KOPT-K1 (cell line): ENCODE results near the gene PALB2.

Source experiments
- H3K27ac ChIP-seq: fragments of 200-600 bp; sonication (generic); 2 replicates; pipeline ENCODE4 v1.5.1; 2016; ENCODE audit warnings: antibody characterized with exemption, mild to moderate bottlenecking, low read depth, low read length; ENCODE audit not compliant: poor library complexity, severe bottlenecking
- H3K36me3 ChIP-seq: fragments of 200-600 bp; sonication (generic); 2 replicates; pipeline ENCODE4 v1.5.1; 2017; ENCODE audit warnings: antibody characterized with exemption, mild to moderate bottlenecking, low read length, moderate library complexity; ENCODE audit not compliant: insufficient read depth
- H3K9me3 ChIP-seq: fragments of 200-600 bp; sonication (generic); 2 replicates; pipeline ENCODE4 v1.5.1; 2017; ENCODE audit warnings: antibody characterized with exemption, low read length, mild to moderate bottlenecking; ENCODE audit not compliant: insufficient read depth, poor library complexity, severe bottlenecking

The PALB2 gene

DNA sequence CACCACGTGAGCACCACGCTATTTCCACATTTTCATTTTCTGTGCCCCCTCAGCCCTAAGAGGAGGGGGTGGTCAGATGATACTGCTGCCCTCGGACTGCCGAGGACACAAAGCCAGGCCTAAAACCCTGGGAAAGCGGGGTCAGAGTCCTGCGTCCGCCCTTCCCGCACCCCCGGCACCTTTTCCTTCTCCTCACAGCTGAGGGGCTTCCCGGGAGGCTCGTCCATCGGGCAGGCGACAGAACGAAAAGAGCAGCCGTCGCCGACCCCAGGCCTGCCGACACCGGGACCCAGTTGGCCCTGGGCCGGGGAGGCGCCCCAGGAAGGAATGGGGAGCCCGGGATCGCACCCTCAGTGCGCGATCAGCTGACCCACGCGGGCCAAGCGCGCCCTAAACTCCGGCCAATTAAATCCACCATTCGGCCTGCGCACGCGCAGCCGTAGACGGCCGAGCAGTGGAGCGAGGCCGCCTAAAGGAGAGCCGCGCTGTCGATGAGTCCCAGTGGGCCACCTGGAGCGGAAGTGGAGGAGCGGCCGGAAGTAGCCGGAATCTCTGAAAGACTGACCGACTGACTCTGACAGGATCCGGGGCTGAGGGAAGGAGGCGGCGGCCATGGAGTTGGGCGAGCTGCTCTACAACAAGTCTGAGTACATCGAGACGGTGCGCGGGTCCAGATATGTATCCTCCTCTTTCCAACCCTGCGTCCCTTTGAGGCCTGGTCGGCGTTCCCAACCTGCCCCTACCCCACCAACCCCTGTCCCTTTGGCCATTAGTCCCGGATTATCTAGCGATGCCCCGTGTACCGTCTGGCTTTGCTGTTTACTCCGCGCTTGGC lies at the start of gene PALB2, which contains the start of gene DCTN5:
PALB2 (minus strand) TSS at position 380 of the 835 bp plus-strand sequence; CDS start at position 227, 153 bp downstream.
DCTN5 (plus strand) TSS at position 536 of the 835 bp plus-strand sequence; CDS start at position 613, 77 bp downstream.
- H3K27ac ChIP-seq: peak within 1 kb of the TSS; percentile 89
- H3K36me3 ChIP-seq: peaks cover 56% of the 10 kb centered on the region
- H3K9me3 ChIP-seq: no peaks in the 10 kb centered on the region

DNA sequence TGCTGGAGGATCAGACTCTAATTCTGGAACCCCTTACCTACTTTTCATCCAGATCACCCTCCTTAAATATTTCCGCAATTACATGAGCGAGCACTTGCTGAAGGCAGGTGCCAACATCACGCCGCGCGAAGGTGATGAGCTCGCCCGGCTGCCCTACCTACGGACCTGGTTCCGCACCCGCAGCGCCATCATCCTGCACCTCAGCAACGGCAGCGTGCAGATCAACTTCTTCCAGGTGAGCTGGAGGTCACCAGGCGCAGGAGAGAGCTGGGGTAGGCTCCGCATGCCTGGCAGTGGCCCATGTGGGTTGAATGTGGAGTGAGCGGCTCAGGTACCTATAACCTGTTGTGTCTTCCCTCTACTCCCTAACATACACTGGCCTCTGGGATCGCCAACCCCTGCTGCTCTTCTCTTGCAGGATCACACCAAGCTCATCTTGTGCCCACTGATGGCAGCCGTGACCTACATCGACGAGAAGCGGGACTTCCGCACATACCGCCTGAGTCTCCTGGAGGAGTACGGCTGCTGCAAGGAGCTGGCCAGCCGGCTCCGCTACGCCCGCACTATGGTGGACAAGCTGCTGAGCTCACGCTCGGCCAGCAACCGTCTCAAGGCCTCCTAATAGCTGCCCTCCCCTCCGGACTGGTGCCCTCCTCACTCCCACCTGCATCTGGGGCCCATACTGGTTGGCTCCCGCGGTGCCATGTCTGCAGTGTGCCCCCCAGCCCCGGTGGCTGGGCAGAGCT lies 48.5 kb upstream of the PALB2 start:
- Histone ChIP-seq H3K9me3 (no peaks in the 10 kb centered on the region), H3K36me3 (peaks cover 81% of the 10 kb centered on the region), H3K27ac (no peak overlapping the region)

DNA sequence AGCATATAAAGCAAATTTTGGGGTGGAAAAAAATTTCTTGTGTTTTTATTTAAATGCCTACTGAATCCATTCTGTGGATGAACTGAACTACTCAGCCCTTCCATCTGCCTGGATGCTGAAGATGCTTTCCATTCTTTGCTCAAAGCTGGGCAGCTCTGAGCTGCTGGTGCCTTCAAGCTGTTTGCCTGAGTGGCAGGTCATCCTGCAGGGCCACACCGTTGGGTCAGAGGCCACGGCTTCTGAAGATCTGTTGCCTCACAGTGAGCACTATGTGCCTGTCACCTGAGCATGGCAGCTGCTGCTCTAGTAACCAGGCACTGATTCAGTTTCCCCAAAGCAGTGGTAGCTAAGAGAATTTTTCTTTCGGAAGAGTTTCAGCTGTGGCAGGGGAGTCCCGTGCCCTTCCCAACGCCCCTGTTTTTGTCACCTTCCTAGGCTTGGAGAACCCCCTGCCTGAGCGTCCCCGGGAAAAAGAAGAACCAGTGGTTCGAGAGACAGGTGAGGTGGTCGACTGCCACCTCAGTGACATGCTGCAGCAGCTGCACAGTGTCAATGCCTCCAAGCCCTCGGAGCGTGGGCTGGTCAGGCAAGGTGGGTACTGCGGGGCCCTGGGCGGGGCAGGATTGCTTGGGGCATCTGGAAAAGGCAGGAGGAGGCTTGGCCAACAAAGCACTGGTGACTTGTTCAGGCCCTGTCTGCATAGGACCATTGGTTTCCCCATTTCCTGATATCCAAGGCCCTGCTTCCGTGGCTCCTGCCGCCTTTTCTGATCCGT lies 46.1 kb upstream of the PALB2 start:
- Histone ChIP-seq H3K36me3 (peaks cover 100% of the 10 kb centered on the region), H3K27ac (no peak overlapping the region), H3K9me3 (no peaks in the 10 kb centered on the region)

DNA sequence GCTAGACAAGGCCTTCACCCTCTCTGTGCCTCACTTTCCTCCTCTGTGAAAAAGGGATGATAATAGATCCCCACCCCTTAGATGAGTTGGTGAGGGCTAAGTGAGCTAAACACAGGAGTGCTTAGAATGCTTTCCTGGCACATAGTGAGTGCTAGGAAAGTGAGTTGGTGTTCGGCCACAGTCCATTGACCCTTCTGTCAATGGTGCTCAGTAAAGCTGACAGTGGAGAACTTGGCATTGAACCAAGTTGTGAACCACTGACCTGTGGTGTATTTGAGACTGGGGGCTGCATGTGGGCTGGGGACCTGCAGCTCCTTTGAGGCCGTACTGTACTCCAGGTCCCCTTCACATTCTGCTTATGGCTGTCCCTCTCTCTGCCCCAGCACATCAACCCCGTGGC lies 42.4 kb upstream of the PALB2 start:
- Histone ChIP-seq H3K36me3 (peaks cover 89% of the 10 kb centered on the region), H3K27ac (no peak overlapping the region), H3K9me3 (no peaks in the 10 kb centered on the region)

DNA sequence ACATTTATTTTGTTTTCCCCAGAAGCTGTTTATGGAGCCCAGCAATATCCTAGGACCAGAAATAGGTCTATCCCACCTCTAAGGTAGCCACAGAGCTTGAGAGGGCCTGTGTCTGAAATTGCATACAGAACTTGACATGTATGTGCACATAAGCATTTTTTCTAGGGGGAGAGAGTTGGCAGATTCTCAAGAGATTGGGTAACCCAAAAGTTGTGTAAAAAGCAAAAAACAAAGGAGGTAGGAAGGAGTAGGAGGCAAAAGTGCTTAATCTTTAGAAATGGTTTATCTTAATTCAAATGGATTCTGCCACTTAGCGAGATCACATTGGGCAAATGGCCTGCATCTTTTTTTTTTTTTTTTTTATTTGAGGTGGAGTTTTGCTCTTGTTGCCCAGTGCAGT lies 41.1 kb upstream of the PALB2 start:
- no peaks in the 10 kb centered on the region for H3K9me3 ChIP-seq
- H3K36me3 ChIP-seq: peaks cover 76% of the 10 kb centered on the region
- H3K27ac ChIP-seq: no peak overlapping the region

DNA sequence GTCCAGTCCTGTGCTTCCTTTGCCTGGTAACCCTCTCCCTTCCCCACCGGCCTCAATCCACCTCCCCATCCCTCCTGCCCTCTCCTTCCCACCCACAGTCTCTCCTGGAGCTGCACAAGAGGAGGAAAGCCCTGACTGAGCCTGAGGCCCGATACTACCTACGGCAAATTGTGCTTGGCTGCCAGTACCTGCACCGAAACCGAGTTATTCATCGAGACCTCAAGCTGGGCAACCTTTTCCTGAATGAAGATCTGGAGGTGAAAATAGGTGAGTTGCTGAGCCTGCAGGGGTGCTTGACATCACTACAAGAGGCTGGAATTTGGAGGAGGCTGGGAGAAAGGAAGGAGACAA lies 38.9 kb upstream of the PALB2 start:
- H3K36me3 ChIP-seq: peaks cover 64% of the 10 kb centered on the region
- H3K27ac ChIP-seq: peak overlapping the region; percentile 90
- H3K9me3 ChIP-seq: no peaks in the 10 kb centered on the region

DNA sequence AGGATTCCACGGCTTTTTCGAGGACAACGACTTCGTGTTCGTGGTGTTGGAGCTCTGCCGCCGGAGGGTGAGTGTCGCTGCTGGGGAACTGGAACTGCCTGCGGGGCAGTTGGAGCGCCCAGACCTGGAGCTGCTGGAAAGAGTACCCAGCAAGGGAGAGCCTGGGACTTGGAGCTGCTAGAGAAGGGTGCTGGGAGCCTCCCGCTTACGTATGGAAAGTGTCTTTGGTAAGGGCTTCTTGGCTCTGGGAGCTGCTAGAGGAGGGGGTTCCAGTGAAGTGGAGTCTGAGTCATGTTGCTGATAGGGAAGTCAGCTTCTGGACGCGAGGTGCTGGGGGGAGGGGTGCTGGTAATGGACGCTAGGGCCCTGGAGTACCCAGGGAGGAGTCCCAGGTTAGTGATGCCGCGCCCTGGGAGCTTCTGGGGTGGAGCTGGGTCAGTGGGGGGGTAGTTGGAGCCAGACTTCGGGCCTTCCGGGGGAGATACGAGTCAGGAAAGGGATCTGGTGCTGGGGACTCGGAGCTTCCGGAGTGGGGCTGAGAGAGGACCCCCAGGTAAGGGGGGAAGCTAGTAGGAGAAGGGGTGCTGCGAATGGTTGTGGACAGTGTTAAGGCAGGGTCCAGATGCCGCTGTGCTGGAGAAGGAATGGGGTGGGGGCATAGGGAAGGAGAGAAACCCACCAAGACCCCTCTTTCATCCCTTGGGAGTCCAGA lies 38.3 kb upstream of the PALB2 start:
- H3K27ac ChIP-seq: peak overlapping the region; percentile 90
- H3K36me3 ChIP-seq: peaks cover 64% of the 10 kb centered on the region
- H3K9me3 ChIP-seq: no peaks in the 10 kb centered on the region

DNA sequence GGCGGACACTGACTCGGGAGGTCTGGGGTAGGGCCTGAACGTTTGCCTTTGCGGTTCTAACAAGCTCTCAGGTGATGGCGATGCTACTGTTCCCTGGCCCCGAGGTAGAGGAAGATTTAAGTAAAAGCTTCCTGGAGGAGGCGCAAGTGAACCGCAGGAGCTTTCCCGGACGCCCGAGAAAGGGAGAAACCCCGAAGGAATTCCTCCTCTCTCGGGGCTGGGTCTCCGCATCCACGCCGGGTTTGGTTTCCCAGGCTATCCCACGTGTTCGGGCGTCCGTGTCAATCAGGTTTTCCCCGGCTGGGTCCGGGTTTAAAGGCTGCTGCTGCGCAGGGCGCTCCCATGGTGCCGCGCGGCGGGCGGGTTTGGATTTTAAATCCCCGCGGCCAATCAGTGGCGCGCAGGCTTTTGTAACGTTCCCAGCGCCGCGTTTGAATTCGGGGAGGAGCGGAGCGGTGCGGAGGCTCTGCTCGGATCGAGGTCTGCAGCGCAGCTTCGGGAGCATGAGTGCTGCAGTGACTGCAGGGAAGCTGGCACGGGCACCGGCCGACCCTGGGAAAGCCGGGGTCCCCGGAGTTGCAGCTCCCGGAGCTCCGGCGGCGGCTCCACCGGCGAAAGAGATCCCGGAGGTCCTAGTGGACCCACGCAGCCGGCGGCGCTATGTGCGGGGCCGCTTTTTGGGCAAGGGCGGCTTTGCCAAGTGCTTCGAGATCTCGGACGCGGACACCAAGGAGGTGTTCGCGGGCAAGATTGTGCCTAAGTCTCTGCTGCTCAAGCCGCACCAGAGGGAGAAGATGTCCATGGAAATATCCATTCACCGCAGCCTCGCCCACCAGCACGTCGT lies 37.5 kb upstream of the PALB2 start, which contains the start of gene PLK1:
PLK1 (plus strand) TSS at position 460 of the 844 bp plus-strand sequence; CDS start at position 504, 44 bp downstream.
- peak within 1 kb of the TSS; percentile 90 for H3K27ac ChIP-seq
- no peaks in the 10 kb centered on the region for H3K9me3 ChIP-seq
- H3K36me3 ChIP-seq: peaks cover 64% of the 10 kb centered on the region

DNA sequence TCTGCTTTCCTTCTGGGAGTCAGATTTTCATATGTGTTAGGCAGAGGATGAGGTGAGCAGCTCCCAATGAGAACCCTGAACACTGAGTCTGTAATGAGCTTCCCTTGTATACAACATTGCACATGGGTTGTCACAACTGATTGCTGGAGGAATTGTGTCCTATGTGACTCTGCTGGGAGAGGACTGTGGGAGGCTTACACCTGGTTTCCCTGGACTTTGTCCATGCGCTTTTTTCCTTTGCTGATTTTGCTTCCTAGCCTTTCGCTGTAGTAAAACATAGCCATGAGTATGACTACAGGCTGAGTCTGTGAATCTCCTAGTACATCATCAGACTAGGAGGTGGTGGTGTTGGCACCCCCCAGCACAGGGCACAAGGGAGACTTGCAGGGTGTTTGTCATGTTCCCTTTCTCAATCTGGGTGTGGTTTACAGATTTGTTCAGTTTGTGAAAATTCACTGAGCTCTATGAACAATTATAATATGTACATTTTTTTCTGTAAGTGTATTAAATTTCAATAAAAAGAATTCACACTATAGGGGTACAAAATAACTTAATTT lies 35.9 kb upstream of the PALB2 start:
- Histone ChIP-seq H3K9me3 (no peaks in the 10 kb centered on the region), H3K27ac (no peak overlapping the region), H3K36me3 (peaks cover 56% of the 10 kb centered on the region)

DNA sequence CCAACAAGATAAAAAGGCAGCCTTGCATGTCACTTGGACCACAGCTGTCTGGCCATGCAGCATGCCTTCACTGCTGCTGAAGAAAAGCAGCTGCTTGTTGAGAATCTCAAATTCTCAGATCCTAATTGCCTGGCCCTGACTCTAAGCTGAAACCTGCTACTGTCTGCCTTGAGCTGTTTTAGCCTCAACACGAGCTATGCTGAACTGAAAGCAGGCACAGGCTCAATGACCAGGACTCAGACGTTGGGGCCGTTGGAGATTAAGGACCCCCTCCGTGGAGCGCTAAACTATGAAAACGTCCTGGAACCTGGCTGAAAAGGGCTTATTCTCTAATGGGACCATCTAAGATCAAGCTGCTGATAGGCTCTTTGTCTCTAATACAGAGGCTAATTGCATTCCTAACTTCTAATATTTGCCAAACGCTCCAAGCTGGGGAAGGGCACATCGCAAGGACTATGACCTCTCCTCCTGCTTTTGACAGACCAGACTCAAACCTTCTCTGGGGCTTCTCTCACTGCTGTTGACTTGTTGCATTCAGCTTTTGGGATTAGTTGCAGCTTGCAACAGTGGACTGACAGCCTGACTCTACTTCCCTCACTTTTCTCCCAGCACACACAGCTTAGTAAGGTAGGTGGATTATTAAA lies 33.0 kb upstream of the PALB2 start:
- peaks cover 60% of the 10 kb centered on the region for H3K36me3 ChIP-seq

DNA sequence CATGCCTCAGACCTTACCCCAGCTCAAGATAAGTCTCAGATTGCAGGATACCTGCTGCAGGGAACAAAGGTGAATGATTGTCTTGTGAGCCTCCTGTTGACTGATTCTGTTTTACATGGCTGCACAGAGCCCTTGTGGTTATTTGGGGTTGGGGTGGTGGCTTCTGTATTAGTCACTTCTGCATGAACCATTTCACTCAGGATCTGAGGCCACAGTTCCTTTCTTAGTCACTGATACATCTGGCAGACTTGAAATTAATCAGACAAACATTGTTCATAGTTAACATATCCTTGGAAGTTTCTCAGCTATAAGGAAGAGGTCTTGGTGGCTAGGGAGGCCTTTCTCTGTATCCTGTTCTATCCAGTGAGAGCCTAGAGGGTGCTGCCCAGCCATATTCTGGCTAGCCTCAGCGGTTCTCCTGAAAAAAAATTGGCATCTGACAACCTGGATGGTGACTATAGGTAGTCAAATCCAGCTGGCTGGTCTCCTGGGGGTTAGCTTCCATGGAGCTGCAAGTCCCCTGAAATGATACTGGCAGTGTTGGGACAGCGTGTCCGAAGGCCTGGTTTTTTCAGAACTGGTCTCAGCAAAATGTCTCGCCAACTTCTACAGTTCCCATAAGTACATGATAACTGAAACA lies 29.1 kb upstream of the PALB2 start:
- no peaks in the 10 kb centered on the region for H3K9me3 ChIP-seq
- peaks cover 90% of the 10 kb centered on the region for H3K36me3 ChIP-seq
- no peak overlapping the region for H3K27ac ChIP-seq

More for the DNA sequence above, 33.0 kb upstream of the PALB2 start:
- no peaks in the 10 kb centered on the region for H3K9me3 ChIP-seq
- H3K27ac ChIP-seq: no peak overlapping the region

DNA sequence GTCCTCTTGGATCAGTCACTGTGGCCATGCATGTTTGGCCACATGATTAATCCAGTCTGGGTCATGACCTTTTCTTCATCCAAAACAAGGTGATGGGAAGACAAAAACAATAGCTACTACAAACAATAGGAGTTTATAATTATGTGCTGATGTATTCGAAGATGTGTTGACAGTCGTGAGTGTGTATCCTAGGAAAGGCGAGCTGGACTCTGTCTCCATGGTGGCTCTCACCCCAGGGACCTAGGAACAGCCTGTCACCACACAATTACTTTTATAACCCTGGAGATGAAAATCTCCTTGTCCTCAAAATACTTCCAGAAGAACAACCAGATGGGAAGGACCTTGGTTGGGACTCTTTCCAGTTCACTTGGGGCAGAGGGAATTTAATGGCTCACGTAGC lies 27.8 kb upstream of the PALB2 start:
- H3K27ac ChIP-seq: no peak overlapping the region
- H3K36me3 ChIP-seq: peaks cover 91% of the 10 kb centered on the region
- no peaks in the 10 kb centered on the region for H3K9me3 ChIP-seq

DNA sequence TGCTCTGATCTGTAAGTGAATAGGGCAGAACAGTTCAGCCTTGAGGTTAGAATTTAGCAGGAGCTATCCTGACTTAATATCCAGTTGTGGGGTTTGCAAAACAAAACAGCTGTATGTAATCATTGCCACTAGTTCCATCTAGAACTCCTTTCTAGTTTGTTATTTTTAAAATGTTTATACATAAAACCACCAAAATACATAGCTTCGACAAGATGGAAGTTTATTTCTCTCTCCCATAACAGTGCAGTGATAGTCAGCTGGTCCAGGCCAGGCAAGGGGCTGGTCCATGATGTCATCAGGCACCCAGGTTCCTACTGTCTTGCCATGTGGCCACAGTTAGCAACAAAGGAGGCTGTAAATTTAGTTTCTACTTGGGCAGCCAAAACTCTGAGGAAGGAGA lies 27.1 kb upstream of the PALB2 start:
- Histone ChIP-seq H3K27ac (no peak overlapping the region), H3K9me3 (no peaks in the 10 kb centered on the region), H3K36me3 (peaks cover 94% of the 10 kb centered on the region)
